B cell (primary cell): ENCODE data around the gene BCL6B. TPM values are rescaled to one million over a fixed set of nuclear protein-coding genes. Genes with fewer than 3 reads are reported as not detected.

Experiments used
- ATAC-seq: fragments of 200-7000 bp; cut with Tn5 transposase; one replicate; pipeline ENCODE4 v1.10.0; 2021; ENCODE audit warnings: low read depth, mild to moderate bottlenecking, moderate number of reproducible peaks, moderate library complexity
- CTCF ChIA-PET: fragments of 350-600 bp; sonication (Branson Sonifier 250); formaldehyde crosslinking; loops from one replicate; lab custom pipeline; 2021; ENCODE audit warnings: antibody characterized with exemption, inconsistent platforms; lab: Charles Lee
- POLR2A ChIA-PET: fragments of 350-600 bp; sonication (Branson Sonifier 250); formaldehyde crosslinking; loops from one replicate; lab custom pipeline; 2021; ENCODE audit warnings: antibody characterized with exemption; lab: Charles Lee
- DNase-seq: peaks from one replicate; pipeline ENCODE4 v3.0.0; 2013
- H2AFZ ChIP-seq: 2 replicates; pipeline ENCODE4 v1.6.1; 2012; ENCODE audit warnings: mild to moderate bottlenecking, low read depth, low read length; ENCODE audit not compliant: insufficient read depth, poor library complexity, severe bottlenecking
- H3K27ac ChIP-seq, 2 donors: 1 replicate in 1 of 2; 2 replicates in 1 of 2; pipeline ENCODE4 v1.5.1; 2012 to 2013; ENCODE audit warnings: low read length in 2 of 2, mild to moderate bottlenecking in 2 of 2, moderate library complexity in 1 of 2
- H3K27me3 ChIP-seq, 4 experiments: fragments of 200-600 bp in 1 of 4; sonication (generic) in 1 of 4; replicated peaks in 1 of 4; 1 replicate in 2 of 4; 2 replicates in 2 of 4; pipeline versions ENCODE4 v1.6.1 to v1.7.0; 2013 to 2016; ENCODE audit warnings: low read length in 3 of 4, mild to moderate bottlenecking in 2 of 4, mixed read lengths in 1 of 4, moderate library complexity in 1 of 4; ENCODE audit not compliant: insufficient read depth in 4 of 4, control insufficient read depth in 3 of 4; ENCODE audit errors: control extremely low read depth in 1 of 4
- H3K36me3 ChIP-seq, 2 experiments: replicated peaks in 1 of 2; 1 replicate in 1 of 2; 2 replicates in 1 of 2; pipeline versions ENCODE4 v1.6.1 to v1.7.1; 2013; ENCODE audit warnings: low read length in 1 of 2; ENCODE audit not compliant: insufficient read depth in 2 of 2, control insufficient read depth in 1 of 2; ENCODE audit errors: control extremely low read depth in 1 of 2, extremely low read depth in 1 of 2
- H3K4me1 ChIP-seq, 2 donors: fragments of 200-600 bp in 1 of 2; sonication (generic) in 1 of 2; 1 replicate in 1 of 2; 2 replicates in 1 of 2; pipeline versions ENCODE4 v1.5.1 to v1.6.1; 2013 to 2017; ENCODE audit warnings: low read length in 2 of 2; ENCODE audit not compliant: control insufficient read depth in 2 of 2, insufficient read depth in 2 of 2
- H3K4me2 ChIP-seq: replicated peaks from 2 replicates; pipeline ENCODE3; 2012; ENCODE audit warnings: mild to moderate bottlenecking, low read depth, low read length; ENCODE audit not compliant: poor library complexity, severe bottlenecking
- H3K4me3 ChIP-seq, 5 experiments: fragments of 200-600 bp in 1 of 5; sonication (generic) in 1 of 5; 1 replicate in 3 of 5; 2 replicates in 2 of 5; pipeline versions ENCODE4 v1.5.1 to v1.7.0; 2011 to 2016; ENCODE audit warnings: low read length in 4 of 5, mild to moderate bottlenecking in 4 of 5, low read depth in 2 of 5, control low read depth in 1 of 5, moderate library complexity in 1 of 5; ENCODE audit not compliant: insufficient read depth in 1 of 5; ENCODE audit errors: control extremely low read depth in 1 of 5, extremely low read depth in 1 of 5
- H3K79me2 ChIP-seq: fragments of 200-600 bp; sonication (generic); one replicate; pipeline ENCODE4 v1.6.0; 2016; ENCODE audit warnings: low read length; ENCODE audit not compliant: control insufficient read depth, insufficient read depth
- H3K9ac ChIP-seq: fragments of 200-600 bp; sonication (generic); 2 replicates; pipeline ENCODE4 v1.6.1; 2017; ENCODE audit warnings: mild to moderate bottlenecking, low read length, moderate library complexity
- H3K9me3 ChIP-seq, 3 donors: one replicate each; pipeline versions ENCODE4 v1.6.1 to v1.7.1; 2013; ENCODE audit warnings: low read length in 2 of 3; ENCODE audit not compliant: control insufficient read depth in 2 of 3, insufficient read depth in 1 of 3; ENCODE audit errors: control extremely low read depth in 1 of 3
- H4K20me1 ChIP-seq: 2 replicates; pipeline ENCODE4 v1.6.0; 2012; ENCODE audit warnings: mild to moderate bottlenecking, low read length; ENCODE audit not compliant: insufficient read depth, control insufficient read depth, poor library complexity, severe bottlenecking
- H3K27ac Mint-ChIP-seq: one replicate; pipeline ENCODE4 v1.8.0; 2021; ENCODE audit warnings: mixed read lengths
- H3K27me3 Mint-ChIP-seq: one replicate; pipeline ENCODE4 v1.8.0; 2021; ENCODE audit warnings: mixed read lengths
- H3K4me1 Mint-ChIP-seq: one replicate; pipeline ENCODE4 v1.8.0; 2021; ENCODE audit warnings: mixed read lengths
- H3K4me3 Mint-ChIP-seq: one replicate; pipeline ENCODE4 v1.8.0; 2021; ENCODE audit warnings: mixed read lengths
- H3K9me3 Mint-ChIP-seq: one replicate; pipeline ENCODE4 v1.8.0; 2022; ENCODE audit warnings: mixed read lengths; ENCODE audit not compliant: insufficient read depth
- CTCF ChIP-seq: fragments of 200-600 bp; IDR thresholded peaks from one replicate; pipeline ENCODE4 v1.8.0; 2022; ENCODE audit warnings: antibody characterized with exemption, mild to moderate bottlenecking
- EZH2 ChIP-seq: IDR thresholded peaks from 2 replicates; pipeline ENCODE4 v1.6.1; 2012; ENCODE audit warnings: borderline replicate concordance, low read depth, mild to moderate bottlenecking, moderate library complexity, low read length; ENCODE audit not compliant: insufficient read depth, poor library complexity, severe bottlenecking
- WGBS: methylation state at CpG from one replicate; pipeline ENCODE4 v1.1.5; 2013; ENCODE audit warnings: missing lambda C conversion rate; ENCODE audit not compliant: insufficient coverage; 5-methylcytosine and 5-hydroxymethylcytosine counted together
- intact Hi-C: fragments of 100-400 bp; cut with micrococcal nuclease; formaldehyde crosslinking; loops from one replicate; pipeline ENCODE4 v1.10.0; 2022
- polyA plus RNA-seq: library from polyadenylated mRNA; depleted of rRNA; stranded (reverse); fragments of >200 nt; gene quantifications from 2 replicates; pipeline ENCODE4 v1.2.3, GENCODE V29; 2012
- total RNA-seq, 2 donors: library from RNA; stranded (reverse); fragments of 120-200 nt in 1 of 2; gene quantifications; 1 replicate in 1 of 2; 2 replicates in 1 of 2; pipeline versions ENCODE4 v1.2.3 to v1.2.4, GENCODE V29; 2013 to 2022

BCL6B gene
- total and polyA plus RNA-seq, 2 donors (not counting 1 experiment from before 2014, with no cell fraction given), result 0.25 to 0.34 TPM

- Mint-ChIP-seq H3K4me3 (peak overlapping the region; percentile 99), H3K27me3 (no peaks in the 10 kb centered on the region), H3K9me3 (no peaks in the 10 kb centered on the region), H3K27ac (peak overlapping the region; percentile 100), H3K4me1 (peaks cover 54% of the 10 kb centered on the region)
- Histone ChIP-seq H3K27ac (peak overlapping the region; percentile 97 to 99), H3K4me2 (peak overlapping the region; percentile 86), H3K36me3 (peaks cover 0 to 26% of the 10 kb centered on the region in 2 experiments), H3K9me3 (peaks cover 0 to 3% (median 0%) of the 10 kb centered on the region in 3 donors), H3K4me3 (peak overlapping the region; percentile 95 to 100 (median 96)), H2AFZ (peak overlapping the region; percentile 69), H3K9ac (peak overlapping the region; percentile 89), H3K79me2 (peaks cover 55% of the 10 kb centered on the region), H4K20me1 (peaks cover 19% of the 10 kb centered on the region), H3K4me1 (peaks cover 40 to 59% of the 10 kb centered on the region in 2 donors), H3K27me3 (no peaks in the 10 kb centered on the region)
- intact Hi-C loops, result loop anchor here (1.0 to 10.0 kb wide), 6 partner anchors 8 to 1423 kb away; partner anchors contain the start of genes C17orf100, CD68, KDM6B and MED31
- ATAC-seq (peak; percentile 81), DNase-seq (peak; percentile 99)
- TF ChIP-seq CTCF, result peak; percentile 76
- TF ChIP-seq EZH2, result no peak
- WGBS, result 1% methylated on average over 61 of the region's 75 CpGs
- CTCF ChIA-PET, result interaction anchor here (1.0 to 2.2 kb wide), 5 partner anchors 11 to 172 kb away, joined by 3 to 10 read pairs (median 5); partner anchors contain the start of gene SLC16A13
- POLR2A ChIA-PET, result interaction anchor here (0.6 to 2.4 kb wide), 5 partner anchors 8 to 29 kb away, joined by 6 to 15 read pairs (median 9); partner anchors contain the start of genes BCL6B, SLC16A11 and SLC16A13
Measured at GRCh38 chr17:7014261-7014994, 8.4 kb upstream of the BCL6B start.
